GM19467 (cell line): ENCODE data around the gene ATXN3L.

ENCODE experiments used
- ATAC-seq: cut with Tn5 transposase; IDR thresholded peaks from one replicate; pipeline ENCODE4 v1.9.1; 2021; ENCODE audit warnings: mild to moderate bottlenecking, moderate library complexity; ENCODE audit not compliant: unreplicated experiment

Gene ATXN3L

GRCh38 chrX:13270360-13270759 lies 49.5 kb downstream of the ATXN3L start:
- no peak for ATAC-seq

- ATAC-seq, result no peak
Observed at GRCh38 chrX:13268874-13269273, 51.0 kb downstream of the ATXN3L start.
